Stimulated activated CD4-positive, alpha-beta T cell treated with anti-CD3 and anti-CD28 coated beads, Interleukin-2, amount 100 ng/mL, for 48 hours (primary cell): ENCODE data around the gene CHPF2.
A peak's percentile ranks its signal among the peaks of the same experiment; 100 is the strongest.

Experiments
- DNase-seq, 2 donors: peaks; one replicate each; pipeline ENCODE4 v3.0.0-alpha.2; 2020

Gene CHPF2, protein sequence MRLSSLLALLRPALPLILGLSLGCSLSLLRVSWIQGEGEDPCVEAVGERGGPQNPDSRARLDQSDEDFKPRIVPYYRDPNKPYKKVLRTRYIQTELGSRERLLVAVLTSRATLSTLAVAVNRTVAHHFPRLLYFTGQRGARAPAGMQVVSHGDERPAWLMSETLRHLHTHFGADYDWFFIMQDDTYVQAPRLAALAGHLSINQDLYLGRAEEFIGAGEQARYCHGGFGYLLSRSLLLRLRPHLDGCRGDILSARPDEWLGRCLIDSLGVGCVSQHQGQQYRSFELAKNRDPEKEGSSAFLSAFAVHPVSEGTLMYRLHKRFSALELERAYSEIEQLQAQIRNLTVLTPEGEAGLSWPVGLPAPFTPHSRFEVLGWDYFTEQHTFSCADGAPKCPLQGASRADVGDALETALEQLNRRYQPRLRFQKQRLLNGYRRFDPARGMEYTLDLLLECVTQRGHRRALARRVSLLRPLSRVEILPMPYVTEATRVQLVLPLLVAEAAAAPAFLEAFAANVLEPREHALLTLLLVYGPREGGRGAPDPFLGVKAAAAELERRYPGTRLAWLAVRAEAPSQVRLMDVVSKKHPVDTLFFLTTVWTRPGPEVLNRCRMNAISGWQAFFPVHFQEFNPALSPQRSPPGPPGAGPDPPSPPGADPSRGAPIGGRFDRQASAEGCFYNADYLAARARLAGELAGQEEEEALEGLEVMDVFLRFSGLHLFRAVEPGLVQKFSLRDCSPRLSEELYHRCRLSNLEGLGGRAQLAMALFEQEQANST

DNA sequence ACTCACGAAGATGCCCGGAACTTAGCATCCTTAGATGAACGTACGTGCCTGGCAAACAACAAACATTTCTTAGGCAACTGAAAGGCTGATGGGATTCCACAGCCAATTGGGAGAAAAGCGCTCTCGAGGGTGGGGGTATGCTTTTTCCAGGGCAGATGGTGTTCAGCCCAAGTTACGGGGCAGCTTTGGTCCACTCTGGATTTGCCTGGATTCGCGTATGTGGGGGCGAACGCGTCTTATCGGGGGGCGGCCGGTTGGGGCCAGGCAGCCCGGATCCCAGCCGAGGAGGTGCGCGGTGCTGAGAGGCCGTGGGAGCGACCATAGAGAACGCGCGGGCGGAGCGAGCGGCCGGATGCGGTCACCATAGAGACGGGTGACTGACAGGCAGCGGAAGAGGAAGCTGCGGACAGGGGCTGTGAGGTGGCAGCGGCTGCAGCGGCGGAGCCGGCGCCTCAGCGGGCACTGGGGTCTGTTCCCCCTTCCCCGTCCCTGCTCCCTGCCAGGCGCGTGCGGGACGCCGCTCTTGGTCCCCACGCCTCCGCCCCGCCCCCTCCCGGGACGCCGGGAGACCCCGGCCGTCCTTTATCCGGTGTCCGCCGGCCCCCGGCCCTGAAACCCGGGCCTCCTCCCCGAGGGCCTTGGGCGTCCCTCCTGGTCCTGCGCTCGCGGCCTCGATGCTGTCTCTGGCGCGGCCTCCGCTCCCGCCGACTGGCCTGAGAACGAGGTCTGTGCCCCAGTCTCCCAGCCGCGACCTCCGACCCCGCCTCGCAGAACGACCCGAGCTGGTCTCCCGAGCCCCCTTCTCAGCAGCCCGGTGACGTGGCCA is at the start of gene CHPF2:
Gene CHPF2 (plus strand): TSS at position 393 of the 826 bp plus-strand sequence. CDS start 1,529 bp downstream, outside the sequence.
- DNase-seq = peak; percentile 88

DNA sequence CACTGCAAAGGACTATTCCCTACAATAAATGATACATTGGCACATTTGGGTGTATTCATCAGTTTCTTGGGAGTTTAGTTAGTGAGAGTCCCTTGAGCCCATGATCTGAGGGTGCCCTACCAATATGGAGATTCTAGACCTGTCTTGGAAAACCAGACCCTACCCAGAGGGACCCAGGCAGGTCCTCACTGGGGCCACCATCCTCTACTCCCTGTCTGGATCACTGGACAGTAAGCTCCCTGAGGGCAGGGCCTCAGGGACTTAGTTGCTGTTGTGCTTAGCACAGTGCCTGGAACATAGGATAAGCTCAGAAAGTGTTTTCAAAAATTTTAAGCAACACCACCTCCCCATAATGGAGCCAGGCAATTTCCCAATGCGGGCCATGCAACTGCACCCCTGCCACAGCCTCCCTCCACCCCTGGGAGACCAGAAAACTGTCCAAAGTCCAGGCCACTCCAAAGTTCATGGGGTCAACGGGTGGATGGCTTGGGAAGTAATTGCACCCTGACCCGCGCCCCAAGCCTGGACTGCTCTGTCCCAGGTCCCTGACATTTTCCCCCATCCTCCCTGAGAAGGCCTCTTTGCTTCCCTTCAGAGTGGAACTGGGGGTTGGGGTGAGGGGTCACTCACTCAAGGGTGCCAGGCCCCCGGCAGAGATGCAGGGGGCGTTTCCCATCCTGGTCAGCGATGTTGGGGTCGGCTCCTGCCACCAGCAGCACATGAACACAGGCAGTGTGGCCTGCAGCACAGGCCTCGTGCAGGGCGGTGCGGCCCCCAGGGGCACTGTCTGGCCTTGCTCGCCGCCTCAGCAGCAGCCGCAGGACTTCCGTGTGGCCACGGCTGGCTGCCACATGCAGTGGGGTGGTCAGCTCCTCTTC is 46.3 kb upstream of the CHPF2 start:
- no peak for DNase-seq

GRCh38 chr7:151186640-151187408 is 45.5 kb upstream of the CHPF2 start, which contains the start of gene ASB10:
TSS of gene ASB10 (minus strand) at chr7:151187250. CDS start at chr7:151187130, 120 bp downstream.
- no peak for DNase-seq

DNA sequence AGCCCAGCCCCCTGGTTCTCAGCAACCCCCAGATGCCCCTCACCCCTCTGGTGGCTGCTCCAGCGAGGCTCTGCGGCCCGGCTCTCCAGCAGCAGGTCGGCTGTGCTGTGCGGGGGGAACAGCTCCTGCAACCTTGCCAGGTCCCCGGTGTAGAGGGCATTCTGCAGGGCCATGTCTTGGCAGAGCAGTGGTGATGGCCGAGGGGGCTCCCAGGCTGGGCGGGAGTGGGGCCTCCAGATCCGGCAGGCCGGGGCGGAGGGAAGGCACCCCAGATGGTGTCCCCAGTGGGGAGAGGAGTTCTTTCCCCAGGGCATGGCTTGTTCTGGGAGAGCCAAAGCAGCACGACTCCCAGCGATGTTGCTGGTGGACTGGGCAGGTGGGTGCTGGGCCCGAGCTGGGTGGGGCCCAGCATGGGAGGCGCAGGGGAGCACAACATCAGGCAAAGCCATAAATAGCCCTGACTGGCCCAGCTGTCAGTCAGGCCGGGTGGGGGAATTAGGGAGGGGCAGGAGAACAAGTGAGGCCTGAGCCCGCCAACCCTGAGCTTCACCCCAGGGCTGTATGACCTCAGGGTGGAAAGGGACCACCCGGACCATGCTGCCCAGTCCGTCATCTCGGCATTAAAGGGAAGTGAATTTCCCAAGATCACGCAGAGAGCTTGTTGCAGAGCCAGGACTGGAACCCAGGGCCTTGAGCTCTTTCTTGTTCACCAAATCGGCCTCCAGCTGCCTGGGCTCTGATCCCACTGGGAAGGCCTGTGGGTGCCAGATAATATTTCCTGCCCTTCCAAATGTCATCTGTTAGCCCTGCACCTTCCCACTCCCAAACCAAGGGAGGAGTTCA is 44.7 kb upstream of the CHPF2 start:
- DNase-seq = no peak

- no peak for DNase-seq
Observed at GRCh38 chr7:151188252-151188542, 44.1 kb upstream of the CHPF2 start.

- no peak for DNase-seq
Observed at GRCh38 chr7:151189038-151189437, 43.2 kb upstream of the CHPF2 start.

GRCh38 chr7:151191544-151191943 is 40.7 kb upstream of the CHPF2 start:
- no peak for DNase-seq

GRCh38 chr7:151192002-151192539 is 40.2 kb upstream of the CHPF2 start:
- DNase-seq = no peak

DNA sequence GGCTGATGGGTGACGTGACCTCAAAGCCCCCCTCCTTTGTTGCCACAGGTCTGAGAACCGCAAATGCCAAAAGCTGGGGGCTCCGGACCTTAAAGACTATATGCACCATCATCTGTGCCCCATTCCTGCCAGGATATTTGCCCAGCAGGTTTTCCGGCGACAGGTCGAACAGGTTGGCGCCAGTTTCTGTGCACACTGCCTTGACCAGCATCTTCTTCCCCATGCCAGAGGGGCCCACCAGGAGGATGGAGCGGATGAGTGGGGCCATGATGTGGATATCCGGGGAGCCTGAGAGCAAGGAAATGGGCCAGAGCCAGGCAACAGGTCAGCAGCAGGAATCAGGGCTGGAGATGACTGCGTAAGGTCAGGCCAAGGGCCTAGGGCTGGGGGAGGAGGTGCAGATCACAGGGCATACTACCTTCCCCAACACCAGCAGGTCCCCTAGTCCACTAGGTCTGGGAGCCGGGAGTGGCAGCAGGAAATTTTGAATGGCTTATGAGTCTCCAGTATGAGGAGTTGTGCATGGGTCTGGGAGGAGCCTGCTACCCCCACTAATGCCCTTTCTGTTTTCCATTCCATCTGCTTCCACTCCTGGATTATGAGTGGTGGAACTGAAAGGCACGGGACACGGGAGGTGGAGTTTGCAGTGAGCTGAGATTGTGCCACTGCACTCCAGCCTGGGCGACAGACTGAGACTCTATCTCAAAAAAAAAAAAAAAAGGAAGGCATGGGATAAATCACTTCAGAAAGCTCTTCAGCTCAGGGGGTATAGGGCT is 38.9 kb upstream of the CHPF2 start:
- DNase-seq = no peak

DNA sequence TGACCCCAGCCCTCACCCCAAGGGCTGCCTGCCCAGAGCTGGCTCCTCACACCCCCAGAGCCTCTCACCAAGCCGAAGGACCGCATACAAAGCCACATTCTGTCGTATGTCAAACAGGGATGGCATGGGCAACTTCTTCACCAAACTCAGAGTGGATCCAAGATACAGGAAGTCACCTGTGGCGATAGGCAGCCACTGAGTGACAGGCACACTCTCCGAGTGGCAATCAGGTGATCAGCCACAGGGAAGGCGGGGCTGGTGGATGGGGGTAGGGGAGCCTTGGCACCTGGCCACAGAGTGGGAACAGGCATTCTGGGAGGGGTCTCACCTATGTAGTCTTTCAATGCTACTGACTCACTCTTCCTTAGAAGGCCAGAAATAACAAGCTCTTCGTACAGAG is 38.1 kb upstream of the CHPF2 start:
- DNase-seq = no peak

DNA sequence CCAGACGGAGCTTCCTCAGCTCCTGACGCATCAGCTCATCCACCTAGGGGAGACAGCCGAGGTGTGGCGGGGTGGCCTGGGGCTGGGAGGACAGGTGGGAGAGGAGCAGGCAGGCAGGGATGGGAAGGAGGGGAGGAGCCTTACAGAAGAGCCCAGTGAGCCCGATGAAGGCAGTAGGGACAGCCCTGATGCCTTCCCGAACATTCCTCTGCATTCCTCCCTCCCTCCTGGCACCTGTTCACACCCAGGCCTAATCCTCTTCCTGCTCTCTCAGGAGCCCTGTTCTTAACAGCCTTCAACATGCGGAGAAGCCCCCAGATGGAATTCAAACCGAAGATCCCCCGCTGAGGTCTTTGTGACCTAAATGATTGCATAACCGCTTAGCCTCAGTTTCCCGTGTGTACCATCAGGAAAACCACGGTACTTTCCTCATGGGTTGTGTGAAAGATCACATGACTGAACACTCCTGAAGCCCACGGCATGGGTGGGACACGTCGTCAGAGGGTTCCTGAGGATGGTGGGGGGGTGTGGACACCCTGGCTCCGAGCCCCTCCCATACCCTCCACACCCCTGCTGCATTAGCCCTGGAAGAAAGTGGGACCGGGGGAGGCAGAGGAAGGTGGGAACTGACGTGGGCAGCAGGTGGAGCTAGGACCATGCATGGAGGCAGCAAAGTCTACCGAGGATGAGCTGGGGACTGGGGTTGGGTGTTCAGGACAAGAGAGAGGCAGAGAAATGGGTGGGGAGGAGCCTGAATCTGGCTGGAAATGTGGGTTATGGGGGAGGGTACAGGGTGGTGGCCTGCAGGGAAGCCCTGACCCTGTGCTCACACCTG is 36.5 kb upstream of the CHPF2 start:
- no peak for DNase-seq

DNA sequence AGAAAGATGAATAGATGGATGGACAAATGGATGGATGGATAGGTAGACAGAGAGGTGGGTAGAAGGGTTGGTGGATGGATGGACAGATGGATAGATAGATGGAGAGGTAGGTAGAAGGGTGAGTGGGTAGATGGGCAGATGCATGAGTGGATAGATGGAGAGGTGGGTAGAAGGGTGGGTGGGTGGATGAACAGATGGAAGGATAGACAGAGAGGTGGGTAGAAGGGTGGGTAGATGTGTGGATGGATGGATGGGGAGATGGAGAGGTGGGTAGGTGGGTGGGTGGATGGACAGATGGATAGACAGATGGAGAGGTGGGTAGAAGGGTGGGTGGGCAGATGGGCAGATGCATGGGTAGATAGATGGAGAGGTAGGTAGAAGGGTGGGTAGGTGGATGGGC is 34.4 kb upstream of the CHPF2 start:
- no peak for DNase-seq

- no peak for DNase-seq
Observed at GRCh38 chr7:151198945-151199848, 33.1 kb upstream of the CHPF2 start.

DNA sequence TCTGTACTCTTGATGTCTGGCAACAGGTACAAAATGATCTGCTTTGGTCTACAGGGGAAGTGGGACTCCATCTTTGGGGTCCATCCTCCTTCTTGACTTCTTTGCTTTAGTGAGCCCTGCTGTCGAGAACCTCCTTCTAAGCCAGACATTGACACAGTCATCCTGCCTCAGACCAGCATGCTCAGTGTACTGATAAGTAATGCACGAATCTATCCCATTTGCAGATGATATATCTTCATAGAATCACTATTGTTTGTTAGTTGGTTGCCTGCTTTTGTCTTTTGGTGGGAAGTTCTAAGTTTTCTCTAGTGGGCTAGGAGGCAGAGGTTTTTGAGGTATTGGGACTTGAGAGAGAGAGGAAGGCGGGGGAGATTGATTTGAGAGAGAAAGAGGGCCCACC is 30.9 kb upstream of the CHPF2 start:
- DNase-seq = no peak

DNA sequence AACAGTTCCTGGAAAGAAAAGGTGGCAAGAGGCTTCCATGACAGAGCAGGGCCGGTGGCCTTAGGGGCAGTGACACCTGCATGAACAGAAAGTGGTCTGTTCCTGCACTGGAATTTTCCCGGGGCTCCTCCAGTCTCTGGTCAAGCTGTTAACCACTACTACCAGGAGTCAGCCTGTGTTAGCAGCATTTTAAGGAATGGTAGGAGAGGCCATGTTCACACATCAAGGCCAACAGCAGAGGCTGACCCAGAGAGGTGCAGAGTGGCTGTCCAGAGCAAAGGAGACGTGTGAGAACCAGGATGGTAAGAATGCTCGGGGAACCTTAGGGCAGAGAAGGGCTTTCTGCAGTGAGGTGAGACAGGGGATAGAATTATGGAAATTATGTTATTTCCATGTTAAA is 30.5 kb upstream of the CHPF2 start:
- no peak for DNase-seq

- DNase-seq = no peak
Observed at GRCh38 chr7:151202836-151203235, 29.4 kb upstream of the CHPF2 start.

DNA sequence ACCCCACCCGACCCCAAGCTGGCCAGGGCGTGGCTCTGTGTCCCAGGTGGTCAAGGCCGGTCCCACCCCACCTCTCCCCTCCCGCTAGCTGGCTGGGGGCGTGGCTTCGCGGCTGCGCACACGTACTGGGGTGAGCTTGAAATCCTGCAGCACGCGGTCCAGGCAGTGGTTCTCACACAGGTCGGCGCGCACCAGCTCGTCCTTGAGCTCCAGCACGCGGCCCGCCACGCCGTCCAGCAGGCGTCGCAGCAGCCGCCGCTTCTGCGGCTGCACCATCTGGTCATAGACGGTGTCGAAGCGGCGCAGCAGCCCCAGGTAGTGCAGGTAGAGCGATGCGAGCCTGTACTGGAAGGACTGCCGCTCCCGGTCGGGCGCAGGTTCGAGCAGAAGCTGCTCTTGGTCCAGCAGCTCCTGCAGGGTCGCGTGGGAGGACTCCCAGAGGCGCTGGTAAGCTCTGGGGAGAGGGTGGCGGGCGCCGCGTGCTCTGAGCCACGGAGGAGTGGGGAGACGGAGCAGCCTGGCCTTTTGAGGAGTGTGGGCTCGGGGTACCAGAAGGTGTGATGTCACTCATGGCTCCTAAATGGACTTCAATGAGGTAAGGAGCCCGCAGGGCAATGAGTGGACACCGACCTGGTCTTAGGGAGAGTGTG is 27.8 kb upstream of the CHPF2 start:
- DNase-seq = no peak
